Muscle of back (tissue), 11 donors: ENCODE results near the gene TP53BP2. TPM values are rescaled to one million over a fixed set of nuclear protein-coding genes. Genes with fewer than 3 reads are reported as not detected.
"Not testable (repeated sequence)": the region's sequence is repeated elsewhere in the genome, so short reads cannot be mapped to it uniquely, and the experiment has no call there.

ENCODE experiments used
- DNase-seq, 3 donors: peaks; one replicate each; pipeline versions ENCODE4 v3.0.0 to v3.0.0-alpha.2; 2013
- polyA plus RNA-seq, 10 donors: library from polyadenylated mRNA; unstranded; fragments of 120-200 nt; gene quantifications; one replicate each; pipeline ENCODE4 v1.2.1, GENCODE V29; 2013; ENCODE audit not compliant: insufficient read length in 10 of 10

Gene TP53BP2
- polyA plus RNA-seq, 10 donors = 23.1 to 39.8 (median 27.6) TPM

- no peak for DNase-seq
Observed at GRCh38 chr1:223853748-223854147, 8.0 kb upstream of the TP53BP2 start.

- no peak for DNase-seq
Observed at GRCh38 chr1:223853275-223853674, 7.5 kb upstream of the TP53BP2 start.

DNA sequence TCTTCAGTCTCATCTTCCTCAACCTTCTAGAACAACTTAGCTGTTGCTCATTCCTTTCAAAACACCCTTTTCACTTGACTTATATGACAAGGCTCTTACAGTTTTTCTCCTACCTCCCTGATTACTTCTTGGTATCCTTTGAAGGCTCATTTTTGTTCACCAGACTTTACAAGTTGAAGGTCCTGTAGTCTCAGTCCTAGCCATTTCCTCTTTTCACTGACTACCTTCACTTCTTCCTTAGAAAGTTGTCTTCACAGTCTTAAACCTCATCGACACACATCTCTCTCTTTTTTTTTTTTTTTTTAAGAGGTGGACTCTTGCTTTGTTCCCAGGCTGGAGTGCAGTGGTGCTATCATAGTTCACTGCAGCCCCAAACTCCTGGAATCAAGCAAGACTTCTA, 6.6 kb upstream of the TP53BP2 start:
- DNase-seq = no peak

DNA sequence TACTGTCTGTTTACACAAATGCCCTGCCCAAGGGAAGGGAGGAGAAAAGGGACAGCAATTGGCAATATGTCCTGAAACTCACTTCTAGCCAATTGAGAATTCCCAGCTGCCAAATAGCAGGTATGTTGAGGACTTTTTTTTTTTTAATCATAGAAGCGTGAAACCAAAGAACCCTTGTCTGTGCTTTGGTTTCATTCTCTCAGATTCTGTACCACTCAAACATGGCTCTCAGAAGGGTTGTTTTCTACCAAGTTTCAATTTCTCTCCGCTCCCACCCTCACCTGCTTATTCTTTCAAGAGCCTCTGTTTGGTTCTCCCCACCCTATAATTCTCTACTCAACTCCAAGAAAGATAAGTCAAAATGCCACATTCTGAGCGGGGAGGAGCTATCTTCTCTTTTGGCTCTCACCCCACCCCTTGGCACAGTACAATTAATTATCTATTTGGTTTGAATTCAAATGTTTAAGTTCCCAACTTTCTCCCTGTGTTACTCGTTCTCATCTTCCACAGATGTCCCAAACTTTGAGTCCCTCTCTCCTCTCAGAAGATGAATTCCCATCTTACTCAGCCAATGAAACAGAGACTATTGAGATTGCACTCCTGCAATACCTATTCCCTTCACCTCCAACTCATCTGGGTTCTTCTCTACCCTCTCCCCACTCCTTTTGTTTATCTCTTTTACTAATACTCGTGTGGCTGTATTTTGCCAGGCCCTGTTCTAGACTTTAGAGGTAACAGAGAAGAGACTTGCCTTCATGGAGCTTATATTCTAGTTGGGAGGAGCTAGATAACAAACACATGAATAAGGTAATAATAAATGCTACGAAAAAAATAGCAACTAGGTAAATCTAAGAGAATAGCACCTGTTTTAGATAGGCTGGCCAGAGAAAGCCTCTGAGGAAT, 3.9 kb upstream of the TP53BP2 start:
- DNase-seq = no peak

DNA sequence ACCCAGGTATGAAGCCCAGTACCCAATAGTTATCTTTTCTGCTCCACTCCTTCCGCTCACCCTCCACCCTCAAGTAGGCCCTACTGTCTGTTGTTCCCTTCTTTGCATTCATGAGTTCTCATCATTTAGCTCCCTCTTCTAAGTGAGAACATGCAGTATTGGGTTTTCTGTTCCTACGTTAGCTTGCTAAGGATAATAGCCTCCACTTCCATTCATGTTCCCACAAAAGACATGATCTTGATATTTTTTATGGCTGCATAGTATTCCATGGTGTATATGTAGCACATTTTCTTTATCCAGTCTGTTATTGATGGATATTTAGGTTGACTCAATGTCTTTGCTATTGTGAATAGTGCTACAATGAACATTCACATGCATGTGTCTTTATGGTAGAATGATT, 2.8 kb upstream of the TP53BP2 start:
- DNase-seq = no peak

- DNase-seq = no peak
Observed at GRCh38 chr1:223847781-223848345, 2.1 kb upstream of the TP53BP2 start.

DNA sequence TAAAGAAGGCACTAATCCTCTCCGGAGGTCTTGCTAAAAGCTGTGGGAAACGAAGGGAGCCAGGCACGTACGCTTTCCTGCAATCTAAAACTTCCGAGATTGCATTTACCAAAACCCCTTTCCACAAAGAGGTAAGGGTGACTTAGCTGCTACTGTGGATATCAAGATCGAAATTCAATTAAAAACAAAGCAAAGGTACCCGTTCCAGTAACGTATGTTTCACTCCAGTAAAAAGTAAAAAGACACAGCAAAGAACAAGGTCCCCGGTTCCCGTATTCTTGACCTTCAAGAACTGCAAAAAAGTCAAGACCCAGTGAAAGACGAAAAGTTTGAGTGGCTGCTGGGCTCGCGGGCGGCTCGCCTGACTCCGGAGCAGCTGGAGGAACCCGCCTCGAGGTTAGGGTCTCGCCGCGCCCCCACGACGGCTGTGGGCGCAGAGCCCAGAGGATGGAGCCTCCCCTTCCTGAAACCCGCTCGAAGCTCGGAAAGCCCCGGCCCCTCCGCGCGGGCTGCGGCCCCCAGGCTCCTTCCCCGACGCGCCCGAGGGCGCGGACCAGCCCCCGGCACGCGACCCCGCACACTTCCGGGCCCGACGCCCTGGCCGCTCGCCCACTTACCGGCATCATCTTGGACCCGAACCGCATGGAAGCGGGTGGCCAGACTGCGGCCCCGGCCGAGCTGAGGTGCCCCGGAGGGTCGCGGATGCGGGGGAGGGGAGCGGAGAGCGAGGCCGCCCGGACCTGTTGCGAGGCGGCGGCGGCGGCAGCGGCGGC, 524 bp downstream of the TP53BP2 start:
- peak; percentile 67 to 94 (median 85) for DNase-seq

DNA sequence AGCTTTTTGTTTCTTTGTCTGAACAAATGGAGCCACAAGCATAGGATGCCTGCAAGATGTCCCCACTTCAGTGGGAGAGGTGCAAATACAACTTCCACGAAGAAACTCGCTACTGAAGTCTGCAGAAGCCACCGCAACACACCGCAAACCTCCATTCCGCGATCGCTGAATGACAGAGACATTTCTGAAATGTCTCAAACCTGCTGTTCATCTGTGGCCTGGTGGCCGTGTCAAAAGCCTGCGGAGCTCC, 1.0 kb downstream of the TP53BP2 start:
- DNase-seq = no peak

GRCh38 chr1:223843934-223844786, 1.6 kb downstream of the TP53BP2 start:
- DNase-seq = no peak

- DNase-seq = no peak
Observed at GRCh38 chr1:223842784-223843183, 3.0 kb downstream of the TP53BP2 start.

DNA sequence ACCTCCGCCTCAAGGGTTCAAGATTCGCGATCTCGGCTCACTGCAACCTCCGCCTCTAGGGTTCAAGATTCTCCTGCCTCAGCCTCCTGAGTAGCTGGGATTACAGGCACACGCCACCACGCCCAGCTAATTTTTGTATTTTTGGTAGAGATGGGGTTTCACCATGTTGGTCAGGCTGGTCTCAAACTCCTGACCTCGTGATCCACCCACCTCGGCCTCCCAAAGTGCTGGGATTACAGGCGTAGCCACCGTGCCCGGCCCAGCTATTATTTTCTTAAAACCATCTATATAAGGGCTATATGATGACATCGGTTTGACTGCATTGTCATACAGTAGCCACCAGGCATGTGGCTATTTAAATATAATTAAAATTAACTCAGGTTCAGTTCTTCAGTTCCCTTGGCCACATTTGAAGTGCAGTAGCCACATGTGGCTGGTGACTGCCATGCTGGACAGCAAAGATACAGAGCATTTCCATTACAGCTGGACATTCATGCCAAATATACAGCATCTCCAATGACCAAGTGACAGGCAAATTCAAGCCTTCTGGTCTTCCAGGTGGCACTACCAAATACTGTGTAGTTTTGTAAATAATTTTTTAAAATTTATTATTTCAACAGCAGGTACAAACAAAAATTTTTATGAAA, 3.6 kb downstream of the TP53BP2 start:
- not testable (repeated sequence) for DNase-seq

GRCh38 chr1:223840254-223840653, 5.5 kb downstream of the TP53BP2 start:
- no peak for DNase-seq

DNA sequence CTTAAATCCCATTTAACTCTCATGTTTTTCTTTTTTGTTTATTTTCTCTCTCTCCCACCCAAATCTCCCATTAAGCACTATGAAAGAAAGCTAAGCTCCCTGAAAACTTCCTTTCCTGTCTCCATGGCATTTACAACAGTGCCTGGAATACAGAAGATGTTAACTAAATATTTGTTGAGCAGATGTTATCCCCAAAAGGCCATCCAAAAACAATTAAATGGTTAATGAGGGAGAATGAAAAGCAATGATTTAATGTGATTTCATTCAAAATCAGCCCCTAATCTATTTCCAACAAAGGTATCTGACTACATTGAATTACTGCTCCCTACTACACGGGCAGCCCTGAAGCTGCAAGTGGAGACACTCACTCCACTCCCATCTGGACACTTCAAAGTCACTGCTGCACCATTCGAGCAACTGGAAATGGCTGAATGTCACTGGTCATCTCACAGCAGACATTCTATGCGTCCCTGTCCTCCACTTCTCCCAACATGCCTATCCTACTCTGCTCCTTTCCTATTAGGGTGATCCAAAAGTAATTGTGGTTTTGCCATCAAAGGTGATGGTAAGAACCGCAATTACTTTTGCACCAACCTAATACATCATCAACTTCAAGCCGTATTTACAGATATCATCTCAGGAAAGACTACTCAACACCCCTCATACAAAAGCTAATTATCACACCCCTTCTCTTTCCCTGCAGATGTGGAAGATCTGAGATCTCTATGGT, 7.5 kb downstream of the TP53BP2 start:
- DNase-seq = no peak

DNA sequence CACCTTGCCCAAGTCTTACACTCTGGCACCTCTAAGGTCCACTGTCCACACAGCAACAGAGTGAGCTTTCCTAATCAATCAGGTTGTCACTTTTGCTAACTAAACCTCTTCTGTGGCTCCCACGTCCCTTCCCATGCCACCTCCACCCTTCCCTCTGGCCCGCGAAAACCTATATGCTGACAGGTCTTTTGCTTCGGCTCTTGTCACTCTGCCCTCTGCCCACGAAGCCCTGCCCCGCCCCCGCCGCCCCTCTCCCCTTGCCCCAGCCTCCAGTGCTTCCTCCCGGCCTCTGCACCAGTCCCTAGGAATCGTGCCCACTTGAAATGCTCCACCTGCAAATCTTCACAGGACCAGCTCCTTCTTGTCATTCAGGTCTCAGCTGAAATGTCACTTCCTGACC, 8.1 kb downstream of the TP53BP2 start:
- no peak for DNase-seq

- no peak for DNase-seq
Observed at GRCh38 chr1:223837206-223837605, 8.5 kb downstream of the TP53BP2 start.

- no peak for DNase-seq
Observed at GRCh38 chr1:223836586-223836985, 9.2 kb downstream of the TP53BP2 start.

GRCh38 chr1:223835754-223836153, 10.0 kb downstream of the TP53BP2 start:
- DNase-seq = no peak

- no peak for DNase-seq
Observed at GRCh38 chr1:223834660-223835263, 11.0 kb downstream of the TP53BP2 start.

DNA sequence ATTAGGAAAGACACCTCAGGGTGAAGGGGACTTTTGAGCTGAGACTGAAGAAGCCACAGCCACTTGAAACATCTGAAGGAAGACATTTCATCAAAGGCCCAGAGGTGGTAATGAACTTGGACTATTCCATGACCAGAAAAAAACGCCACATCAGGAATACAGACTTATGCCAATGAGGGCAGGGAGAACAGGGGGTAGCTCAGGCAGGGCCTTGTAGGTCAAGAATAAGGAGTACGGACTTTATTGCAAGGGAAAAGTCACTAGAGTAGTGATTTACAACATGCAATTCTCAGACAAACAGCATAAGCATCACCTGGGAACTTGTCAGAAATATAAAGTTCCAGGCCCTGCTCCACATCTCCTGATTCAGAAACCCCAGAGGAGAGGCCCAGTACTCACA, 11.8 kb downstream of the TP53BP2 start:
- no peak for DNase-seq

DNA sequence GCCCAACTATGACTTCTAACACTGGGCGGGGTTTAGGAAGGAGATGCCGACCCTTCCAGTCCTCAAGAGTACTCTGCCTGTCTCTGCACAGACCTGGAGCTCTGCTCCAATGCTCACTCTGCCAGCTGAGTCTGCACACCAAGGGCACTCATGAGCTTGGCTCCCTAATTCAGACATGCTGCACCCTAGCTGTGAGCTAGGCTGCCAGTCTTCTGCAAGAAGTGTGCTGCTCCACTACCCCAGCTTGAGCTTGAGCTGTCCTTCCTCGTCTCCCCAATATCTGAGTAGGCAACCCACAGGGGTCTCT, 13.2 kb downstream of the TP53BP2 start:
- no peak for DNase-seq
